Osteoblast (primary cell): ENCODE data around the gene TNFAIP8L1. TPM values are rescaled to one million over a fixed set of nuclear protein-coding genes. Genes with fewer than 3 reads are reported as not detected.

ENCODE experiments used
- DNase-seq: peaks from one replicate; pipeline ENCODE4 v3.0.0; 2011; ENCODE audit warnings: low spot score, mixed read lengths; ENCODE audit not compliant: insufficient read length; ENCODE audit errors: missing footprints
- H2AFZ ChIP-seq: 2 replicates; pipeline ENCODE4 v1.6.0; 2011; ENCODE audit warnings: mild to moderate bottlenecking, low read length
- H3K27ac ChIP-seq: 2 replicates; pipeline ENCODE4 v1.5.1; 2011; ENCODE audit warnings: mild to moderate bottlenecking, low read depth, low read length, moderate library complexity
- H3K27me3 ChIP-seq: 2 replicates; pipeline ENCODE4 v1.6.0; 2012; ENCODE audit warnings: mild to moderate bottlenecking, control low read depth, inconsistent platforms, low read length, moderate library complexity; ENCODE audit not compliant: insufficient read depth
- H3K36me3 ChIP-seq: 2 replicates; pipeline ENCODE4 v1.5.1; 2011; ENCODE audit warnings: mild to moderate bottlenecking, low read length, control low read depth, moderate library complexity; ENCODE audit not compliant: insufficient read depth
- H3K4me1 ChIP-seq: 2 replicates; pipeline ENCODE4 v1.5.1; 2011; ENCODE audit warnings: mild to moderate bottlenecking, low read length, control low read depth, moderate library complexity; ENCODE audit not compliant: insufficient read depth
- H3K4me2 ChIP-seq: 2 replicates; pipeline ENCODE4 v1.6.0; 2011; ENCODE audit warnings: mild to moderate bottlenecking, low read length; ENCODE audit not compliant: insufficient read depth
- H3K4me3 ChIP-seq: fragments of 200-600 bp; sonication (generic); 3 replicates; pipeline ENCODE4 v1.5.1; 2012; ENCODE audit warnings: mild to moderate bottlenecking, low read length, inconsistent platforms; ENCODE audit not compliant: insufficient read depth
- H3K79me2 ChIP-seq: 2 replicates; pipeline ENCODE4 v1.6.0; 2012; ENCODE audit warnings: mild to moderate bottlenecking, low read length, control low read depth, inconsistent platforms; ENCODE audit not compliant: insufficient read depth
- H3K9me3 ChIP-seq: 2 replicates; pipeline ENCODE4 v1.5.1; 2011; ENCODE audit warnings: low read depth, low read length, control low read depth
- H4K20me1 ChIP-seq: 2 replicates; pipeline ENCODE4 v1.6.0; 2012; ENCODE audit warnings: mild to moderate bottlenecking, low read length, control low read depth; ENCODE audit not compliant: insufficient read depth
- total RNA-seq: library from RNA; depleted of rRNA; stranded (reverse); fragments of >200 nt; gene quantifications from 2 replicates; pipeline ENCODE4 v1.2.3, GENCODE V29; 2012
- TF ChIP-seq, protein P1 (sequence below): IDR thresholded peaks from 2 replicates; pipeline ENCODE4 v1.5.1; 2011; ENCODE audit warnings: mild to moderate bottlenecking, low read depth, low read length, moderate library complexity; ENCODE audit errors: extremely low read depth

Gene TNFAIP8L1
- total RNA-seq, 1 donor = 1.8 TPM

GRCh38 chr19:4633140-4633967, 6.0 kb upstream of the TNFAIP8L1 start:
- Histone ChIP-seq H3K27ac (no peak overlapping the region), H2AFZ (no peak overlapping the region), H4K20me1 (no peaks in the 10 kb centered on the region), H3K79me2 (no peaks in the 10 kb centered on the region), H3K9me3 (no peaks in the 10 kb centered on the region), H3K27me3 (no peaks in the 10 kb centered on the region), H3K4me2 (no peak overlapping the region), H3K4me1 (peaks cover 25% of the 10 kb centered on the region), H3K36me3 (no peaks in the 10 kb centered on the region), H3K4me3 (no peak overlapping the region)
- TF ChIP-seq, protein P1, sequence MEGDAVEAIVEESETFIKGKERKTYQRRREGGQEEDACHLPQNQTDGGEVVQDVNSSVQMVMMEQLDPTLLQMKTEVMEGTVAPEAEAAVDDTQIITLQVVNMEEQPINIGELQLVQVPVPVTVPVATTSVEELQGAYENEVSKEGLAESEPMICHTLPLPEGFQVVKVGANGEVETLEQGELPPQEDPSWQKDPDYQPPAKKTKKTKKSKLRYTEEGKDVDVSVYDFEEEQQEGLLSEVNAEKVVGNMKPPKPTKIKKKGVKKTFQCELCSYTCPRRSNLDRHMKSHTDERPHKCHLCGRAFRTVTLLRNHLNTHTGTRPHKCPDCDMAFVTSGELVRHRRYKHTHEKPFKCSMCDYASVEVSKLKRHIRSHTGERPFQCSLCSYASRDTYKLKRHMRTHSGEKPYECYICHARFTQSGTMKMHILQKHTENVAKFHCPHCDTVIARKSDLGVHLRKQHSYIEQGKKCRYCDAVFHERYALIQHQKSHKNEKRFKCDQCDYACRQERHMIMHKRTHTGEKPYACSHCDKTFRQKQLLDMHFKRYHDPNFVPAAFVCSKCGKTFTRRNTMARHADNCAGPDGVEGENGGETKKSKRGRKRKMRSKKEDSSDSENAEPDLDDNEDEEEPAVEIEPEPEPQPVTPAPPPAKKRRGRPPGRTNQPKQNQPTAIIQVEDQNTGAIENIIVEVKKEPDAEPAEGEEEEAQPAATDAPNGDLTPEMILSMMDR = peak; percentile 82
- DNase-seq = peak; percentile 93

DNA sequence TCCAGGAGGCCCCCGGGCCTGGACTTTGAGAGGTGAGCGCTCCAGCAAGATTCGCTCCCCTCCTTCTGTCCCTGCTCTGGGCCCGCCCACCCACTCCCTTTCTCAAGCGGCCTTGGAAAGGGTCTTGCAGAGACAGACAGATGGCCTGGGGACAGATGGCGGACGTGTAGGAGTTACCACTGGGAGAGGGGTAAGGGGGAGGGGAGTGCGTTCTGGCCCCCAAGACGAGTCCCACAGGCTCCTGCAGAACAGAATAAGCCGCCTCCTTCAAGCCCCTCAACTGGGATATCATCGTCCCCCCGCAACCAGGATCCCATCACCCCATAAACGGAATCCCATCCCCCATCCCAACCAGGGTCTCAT, 3.6 kb upstream of the TNFAIP8L1 start:
- Histone ChIP-seq H3K4me1 (peaks cover 39% of the 10 kb centered on the region), H3K27me3 (no peaks in the 10 kb centered on the region), H2AFZ (peak overlapping the region; percentile 82), H3K79me2 (peaks cover 7% of the 10 kb centered on the region), H4K20me1 (no peaks in the 10 kb centered on the region), H3K27ac (no peak overlapping the region), H3K4me2 (peak overlapping the region; percentile 80), H3K4me3 (peak overlapping the region; percentile 73), H3K36me3 (no peaks in the 10 kb centered on the region), H3K9me3 (no peaks in the 10 kb centered on the region)
- DNase-seq = peak; percentile 56
- TF ChIP-seq, protein P1 = no peak

DNA sequence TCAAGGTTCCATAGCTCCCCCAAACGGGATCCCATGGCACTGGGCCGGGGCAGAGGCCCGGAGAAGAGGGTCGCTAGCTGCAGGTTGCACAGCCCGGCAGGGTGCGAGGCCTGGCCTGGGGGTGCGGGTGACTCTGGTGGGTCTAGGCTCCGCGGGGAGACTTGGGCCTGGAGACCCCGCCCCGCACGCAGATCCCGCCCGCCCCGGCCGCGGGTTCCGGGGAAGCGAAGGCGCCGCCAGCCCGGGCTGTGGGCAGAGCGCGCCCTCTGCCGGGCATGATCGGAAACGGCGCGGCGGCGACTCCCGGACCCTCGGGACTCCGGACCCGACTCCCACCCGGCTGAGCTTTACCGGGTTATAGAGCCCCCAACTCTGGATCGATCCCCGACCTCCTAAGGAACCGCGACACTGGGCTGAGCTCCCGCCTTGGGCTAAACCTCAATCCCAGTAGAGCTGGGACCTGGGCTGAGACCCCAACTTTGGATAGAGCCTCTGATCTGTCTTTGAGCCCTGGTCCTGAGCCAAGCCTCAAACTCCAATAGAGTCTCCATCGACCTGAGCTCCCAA, 3.1 kb upstream of the TNFAIP8L1 start:
- Histone ChIP-seq H3K36me3 (no peaks in the 10 kb centered on the region), H3K27me3 (no peaks in the 10 kb centered on the region), H4K20me1 (no peaks in the 10 kb centered on the region), H3K4me3 (peak overlapping the region; percentile 73), H2AFZ (peak overlapping the region; percentile 87), H3K4me2 (peak overlapping the region; percentile 80), H3K4me1 (peaks cover 39% of the 10 kb centered on the region), H3K27ac (no peak overlapping the region), H3K79me2 (peaks cover 7% of the 10 kb centered on the region), H3K9me3 (no peaks in the 10 kb centered on the region)
- peak; percentile 97 for DNase-seq
- TF ChIP-seq, protein P1 = peak; percentile 67

- H3K4me2 ChIP-seq = peak overlapping the region; percentile 80
- H3K27me3 ChIP-seq = no peaks in the 10 kb centered on the region
- peak overlapping the region; percentile 73 for H3K4me3 ChIP-seq
- peaks cover 39% of the 10 kb centered on the region for H3K4me1 ChIP-seq
- peaks cover 7% of the 10 kb centered on the region for H3K79me2 ChIP-seq
- TF ChIP-seq, protein P1 = no peak
- DNase-seq = peak; percentile 54
- H3K27ac ChIP-seq = no peak overlapping the region
- H2AFZ ChIP-seq = peak overlapping the region; percentile 87
- no peaks in the 10 kb centered on the region for H4K20me1 ChIP-seq
- H3K36me3 ChIP-seq = no peaks in the 10 kb centered on the region
- no peaks in the 10 kb centered on the region for H3K9me3 ChIP-seq
Measured at GRCh38 chr19:4636761-4637160, 2.6 kb upstream of the TNFAIP8L1 start.
